HG03159 (cell line): ENCODE results near the gene MPG.

Source experiments
- ATAC-seq: cut with Tn5 transposase; IDR thresholded peaks from one replicate; pipeline ENCODE4 v1.9.1; 2021; ENCODE audit warnings: mild to moderate bottlenecking, moderate library complexity; ENCODE audit not compliant: unreplicated experiment

The MPG gene

GRCh38 chr16:50769-51591, 27.0 kb upstream of the MPG start:
- no peak for ATAC-seq

- peak; percentile 91 for ATAC-seq
Observed at GRCh38 chr16:53346-54236, 24.4 kb upstream of the MPG start, which contains the start of the genes POLR3K and SNRNP25. Gene POLR3K (minus strand): TSS chr16:53608. CDS start chr16:53586, 22 bp downstream. Gene SNRNP25 (plus strand): TSS chr16:53828. CDS start chr16:54017, 189 bp downstream.

- ATAC-seq, result no peak
Observed at GRCh38 chr16:54237-54581, 23.8 kb upstream of the MPG start.

- ATAC-seq, result no peak
Observed at GRCh38 chr16:55571-56136, 22.4 kb upstream of the MPG start.

GRCh38 chr16:56231-56927, 21.6 kb upstream of the MPG start:
- no peak for ATAC-seq

- no peak for ATAC-seq
Observed at GRCh38 chr16:57711-58110, 20.3 kb upstream of the MPG start.

GRCh38 chr16:58491-59439, 19.3 kb upstream of the MPG start:
- no peak for ATAC-seq

- no peak for ATAC-seq
Observed at GRCh38 chr16:59440-60059, 18.5 kb upstream of the MPG start.

- no peak for ATAC-seq
Observed at GRCh38 chr16:60166-60565, 17.9 kb upstream of the MPG start.

- no peak for ATAC-seq
Observed at GRCh38 chr16:60929-61878, 16.8 kb upstream of the MPG start.

GRCh38 chr16:61879-62281, 16.1 kb upstream of the MPG start:
- no peak for ATAC-seq

GRCh38 chr16:62283-62967, 15.6 kb upstream of the MPG start:
- ATAC-seq, result no peak

- no peak for ATAC-seq
Observed at GRCh38 chr16:62968-63391, 15.0 kb upstream of the MPG start.

GRCh38 chr16:63466-63865, 14.6 kb upstream of the MPG start:
- ATAC-seq, result no peak

- no peak for ATAC-seq
Observed at GRCh38 chr16:63998-64913, 13.8 kb upstream of the MPG start.

- no peak for ATAC-seq
Observed at GRCh38 chr16:64914-65255, 13.1 kb upstream of the MPG start.

GRCh38 chr16:65745-66144, 12.3 kb upstream of the MPG start:
- ATAC-seq, result no peak
